Osteoblast (primary cell): Measurements from ENCODE around the gene CAV1. TPM values are rescaled to one million over a fixed set of nuclear protein-coding genes. Genes with fewer than 3 reads are reported as not detected.

ENCODE experiments used
- DNase-seq: peaks from one replicate; pipeline ENCODE4 v3.0.0; 2011; ENCODE audit warnings: low spot score, mixed read lengths; ENCODE audit not compliant: insufficient read length; ENCODE audit errors: missing footprints
- H2AFZ ChIP-seq: 2 replicates; pipeline ENCODE4 v1.6.0; 2011; ENCODE audit warnings: mild to moderate bottlenecking, low read length
- H3K27ac ChIP-seq: 2 replicates; pipeline ENCODE4 v1.5.1; 2011; ENCODE audit warnings: mild to moderate bottlenecking, low read depth, low read length, moderate library complexity
- H3K27me3 ChIP-seq: 2 replicates; pipeline ENCODE4 v1.6.0; 2012; ENCODE audit warnings: mild to moderate bottlenecking, control low read depth, inconsistent platforms, low read length, moderate library complexity; ENCODE audit not compliant: insufficient read depth
- H3K36me3 ChIP-seq: 2 replicates; pipeline ENCODE4 v1.5.1; 2011; ENCODE audit warnings: mild to moderate bottlenecking, low read length, control low read depth, moderate library complexity; ENCODE audit not compliant: insufficient read depth
- H3K4me1 ChIP-seq: 2 replicates; pipeline ENCODE4 v1.5.1; 2011; ENCODE audit warnings: mild to moderate bottlenecking, low read length, control low read depth, moderate library complexity; ENCODE audit not compliant: insufficient read depth
- H3K4me2 ChIP-seq: 2 replicates; pipeline ENCODE4 v1.6.0; 2011; ENCODE audit warnings: mild to moderate bottlenecking, low read length; ENCODE audit not compliant: insufficient read depth
- H3K4me3 ChIP-seq: fragments of 200-600 bp; sonication (generic); 3 replicates; pipeline ENCODE4 v1.5.1; 2012; ENCODE audit warnings: mild to moderate bottlenecking, low read length, inconsistent platforms; ENCODE audit not compliant: insufficient read depth
- H3K79me2 ChIP-seq: 2 replicates; pipeline ENCODE4 v1.6.0; 2012; ENCODE audit warnings: mild to moderate bottlenecking, low read length, control low read depth, inconsistent platforms; ENCODE audit not compliant: insufficient read depth
- H3K9me3 ChIP-seq: 2 replicates; pipeline ENCODE4 v1.5.1; 2011; ENCODE audit warnings: low read depth, low read length, control low read depth
- H4K20me1 ChIP-seq: 2 replicates; pipeline ENCODE4 v1.6.0; 2012; ENCODE audit warnings: mild to moderate bottlenecking, low read length, control low read depth; ENCODE audit not compliant: insufficient read depth
- small RNA-seq: library from RNA; depleted of rRNA; stranded (forward); fragments of <200 nt; gene quantifications from one replicate; pipeline ENCODE3, GENCODE V24; 2012
- total RNA-seq: library from RNA; depleted of rRNA; stranded (reverse); fragments of >200 nt; gene quantifications from 2 replicates; pipeline ENCODE4 v1.2.3, GENCODE V29; 2012
- TF ChIP-seq, protein P1 (sequence below): IDR thresholded peaks from 2 replicates; pipeline ENCODE4 v1.5.1; 2011; ENCODE audit warnings: mild to moderate bottlenecking, low read depth, low read length, moderate library complexity; ENCODE audit errors: extremely low read depth

Gene CAV1
- total RNA-seq, 1 donor, result 337 TPM

DNA sequence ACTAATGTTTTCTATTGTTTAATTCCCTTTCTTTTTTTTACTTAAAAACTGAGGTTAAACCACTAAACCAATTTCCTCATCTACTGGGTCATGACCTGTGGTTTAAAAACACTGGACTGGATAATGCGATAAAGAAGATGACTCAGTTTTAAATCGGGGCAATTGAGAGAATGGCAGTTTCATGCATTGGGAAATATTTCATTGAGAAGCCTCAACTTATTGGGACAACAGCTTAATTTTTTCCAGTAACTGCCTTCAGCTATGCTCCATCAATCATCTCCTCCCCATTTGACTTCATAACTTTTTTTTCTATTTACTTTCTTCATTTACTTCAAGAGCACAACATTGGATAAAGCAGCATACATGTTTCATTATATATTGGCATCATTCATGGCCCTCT lies 85.4 kb downstream of the CAV1 start:
- no peaks in the 10 kb centered on the region for H4K20me1 ChIP-seq
- no peak overlapping the region for H3K27ac ChIP-seq
- H3K9me3 ChIP-seq, result no peaks in the 10 kb centered on the region
- no peaks in the 10 kb centered on the region for H3K36me3 ChIP-seq
- H3K79me2 ChIP-seq, result no peaks in the 10 kb centered on the region
- H3K4me2 ChIP-seq, result peak overlapping the region; percentile 23
- DNase-seq, result no peak
- no peak overlapping the region for H3K4me3 ChIP-seq
- H2AFZ ChIP-seq, result no peak overlapping the region
- TF ChIP-seq, protein P1, sequence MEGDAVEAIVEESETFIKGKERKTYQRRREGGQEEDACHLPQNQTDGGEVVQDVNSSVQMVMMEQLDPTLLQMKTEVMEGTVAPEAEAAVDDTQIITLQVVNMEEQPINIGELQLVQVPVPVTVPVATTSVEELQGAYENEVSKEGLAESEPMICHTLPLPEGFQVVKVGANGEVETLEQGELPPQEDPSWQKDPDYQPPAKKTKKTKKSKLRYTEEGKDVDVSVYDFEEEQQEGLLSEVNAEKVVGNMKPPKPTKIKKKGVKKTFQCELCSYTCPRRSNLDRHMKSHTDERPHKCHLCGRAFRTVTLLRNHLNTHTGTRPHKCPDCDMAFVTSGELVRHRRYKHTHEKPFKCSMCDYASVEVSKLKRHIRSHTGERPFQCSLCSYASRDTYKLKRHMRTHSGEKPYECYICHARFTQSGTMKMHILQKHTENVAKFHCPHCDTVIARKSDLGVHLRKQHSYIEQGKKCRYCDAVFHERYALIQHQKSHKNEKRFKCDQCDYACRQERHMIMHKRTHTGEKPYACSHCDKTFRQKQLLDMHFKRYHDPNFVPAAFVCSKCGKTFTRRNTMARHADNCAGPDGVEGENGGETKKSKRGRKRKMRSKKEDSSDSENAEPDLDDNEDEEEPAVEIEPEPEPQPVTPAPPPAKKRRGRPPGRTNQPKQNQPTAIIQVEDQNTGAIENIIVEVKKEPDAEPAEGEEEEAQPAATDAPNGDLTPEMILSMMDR, result no peak
- peaks cover 4% of the 10 kb centered on the region for H3K4me1 ChIP-seq
- peaks cover 14% of the 10 kb centered on the region for H3K27me3 ChIP-seq

DNA sequence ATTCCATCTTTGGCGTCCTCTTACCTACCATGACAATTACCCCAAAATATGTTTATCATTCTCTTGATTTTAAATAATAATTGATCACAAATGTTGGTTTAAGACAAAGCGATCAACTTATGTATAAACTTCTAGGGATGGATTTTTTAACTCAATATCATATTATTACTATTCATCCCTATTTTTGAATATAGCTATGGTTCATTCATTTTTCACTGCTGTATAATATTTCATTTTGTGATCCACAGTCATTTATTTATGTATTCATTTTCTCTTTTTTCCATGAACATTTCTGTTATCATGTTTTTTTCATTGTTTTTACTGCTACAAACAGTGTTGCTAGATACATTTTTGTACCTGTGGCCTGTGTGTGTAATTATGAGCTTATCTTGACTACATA lies 85.9 kb downstream of the CAV1 start:
- Histone ChIP-seq H3K79me2 (no peaks in the 10 kb centered on the region), H3K27me3 (peaks cover 18% of the 10 kb centered on the region), H3K36me3 (no peaks in the 10 kb centered on the region), H3K27ac (no peak overlapping the region), H3K4me3 (no peak overlapping the region), H4K20me1 (no peaks in the 10 kb centered on the region), H3K4me2 (no peak overlapping the region), H3K4me1 (peaks cover 4% of the 10 kb centered on the region), H2AFZ (no peak overlapping the region), H3K9me3 (no peaks in the 10 kb centered on the region)
- TF ChIP-seq, protein P1, result no peak
- no peak for DNase-seq

Small RNAs within 50 kb of the gene (small RNA-seq; reads per million reads assigned to genes)
- gene AC006159.2, result not detected

Other genes with a start within 250 kb of the CAV1 start
- gene CAV2, start 25.3 kb upstream of the CAV1 start, total RNA-seq, result 62.8 and 67.3 TPM in 2 replicates
- 55.0 and 61.9 TPM in 2 replicates for gene MET, start 147.2 kb downstream of the CAV1 start, total RNA-seq